ENCODE measurements around the gene RNF224. TPM values are rescaled to one million over a fixed set of nuclear protein-coding genes. Genes with fewer than 3 reads are reported as not detected.
A peak's percentile ranks its signal among the peaks of the same experiment; 100 is the strongest.

The RNF224 gene
- total RNA-seq, 1 experiment from 2014 or later, result 0.27 TPM

DNA sequence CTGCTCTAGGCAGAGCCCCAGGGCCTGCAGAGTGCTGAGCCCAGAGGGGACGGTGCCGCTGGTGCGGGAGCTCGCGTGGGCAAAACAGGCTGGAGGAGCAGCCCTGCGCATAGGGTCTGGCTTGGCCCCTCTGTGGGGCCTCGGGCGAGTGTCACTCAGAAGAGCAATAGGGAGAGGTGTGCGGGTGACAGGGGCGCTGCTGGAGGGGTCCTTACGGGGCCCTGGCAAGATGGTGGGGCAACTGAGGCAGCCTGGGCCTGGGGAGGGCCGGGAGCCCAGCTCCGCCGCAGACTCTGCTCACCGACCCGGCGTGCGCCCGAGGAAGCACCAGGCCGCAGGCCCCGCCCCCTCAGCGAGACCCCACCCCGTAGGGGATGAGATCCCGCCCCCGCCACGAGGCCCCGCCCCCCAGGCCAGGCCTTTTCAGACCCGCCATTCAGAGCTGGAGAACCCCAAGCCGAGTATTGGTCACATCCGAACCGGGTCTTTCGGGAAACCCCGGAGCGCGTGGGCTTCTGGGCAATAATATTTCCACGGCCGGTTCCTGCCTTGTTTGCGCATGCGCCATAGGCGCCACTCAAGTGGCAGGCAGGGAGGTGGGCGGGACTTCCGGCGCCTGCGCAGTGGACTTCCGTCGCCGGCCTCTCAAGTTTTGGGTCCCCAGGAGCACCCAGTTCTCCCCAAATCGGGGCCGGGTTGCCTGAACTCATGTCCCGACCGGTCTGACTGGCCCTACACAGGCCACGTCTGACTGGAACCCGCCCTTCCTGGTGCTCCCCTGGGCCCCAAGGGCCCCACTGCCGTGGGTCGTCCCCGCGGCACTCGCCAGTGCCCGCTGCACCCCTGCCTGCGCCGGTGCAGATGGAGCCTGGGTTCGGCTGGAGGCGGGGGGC, 4.0 kb upstream of the RNF224 start:
- intact Hi-C loops (cut with micrococcal nuclease; ENCODE audit: unreplicated experiment), result loop anchor here (2.0 kb wide), 1 partner anchor 17 kb away; the partner anchor contains the start of gene TUBB4B
- no TSS peak for BruUV-seq (replicated peaks)
- POLR2A ChIA-PET, result interaction anchor here (0.6 to 3.3 kb wide), 9 partner anchors 8 to 212 kb away, joined by 3 to 27 read pairs (median 7); partner anchors contain the start of genes ANAPC2, NELFB, SLC34A3 and SSNA1

DNA sequence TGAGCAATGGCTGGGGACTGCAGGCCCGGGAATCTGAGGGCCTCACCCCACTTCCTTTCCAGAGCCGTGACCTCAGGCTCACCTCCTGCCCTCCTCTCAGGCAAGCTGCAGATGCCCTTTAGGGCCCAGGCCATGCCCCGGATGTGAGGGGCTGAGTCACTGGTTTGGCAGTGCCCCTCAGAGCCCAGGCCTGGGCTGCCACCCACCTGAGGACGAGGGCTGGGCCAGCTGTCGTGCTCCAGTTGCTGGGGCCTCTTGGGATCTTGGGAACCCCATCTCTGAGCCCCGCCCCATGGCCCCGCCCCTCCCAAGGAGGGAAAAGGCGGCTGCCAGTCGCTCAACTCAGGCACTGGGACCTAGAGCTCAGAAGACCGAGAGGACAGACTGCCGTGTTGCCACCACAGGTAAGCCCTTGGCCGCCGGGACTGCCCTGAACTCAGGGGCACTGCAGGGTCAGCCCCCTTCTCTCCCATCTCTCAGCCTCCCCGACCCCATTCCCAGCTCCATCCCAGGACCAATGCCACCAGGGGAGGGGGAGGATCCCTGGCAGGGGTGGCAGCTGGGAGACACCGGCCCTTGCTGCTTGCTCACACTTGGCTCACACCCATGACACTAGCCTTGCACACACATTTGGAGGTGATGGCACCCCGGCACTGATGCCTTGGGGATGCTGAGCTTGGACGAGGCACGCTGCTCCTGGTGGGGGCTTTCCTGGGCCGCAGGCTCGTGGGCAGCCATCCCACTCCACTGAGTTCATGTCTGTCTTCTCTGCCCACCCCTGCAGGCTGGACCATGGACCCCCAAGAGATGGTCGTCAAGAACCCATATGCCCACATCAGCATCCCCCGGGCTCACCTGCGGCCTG, 2.2 kb upstream of the RNF224 start, which contains the start of gene CYSRT1:
CYSRT1 (plus strand) TSS at position 345 of the 865 bp plus-strand sequence; CDS start at position 793, 448 bp downstream.
- BruUV-seq (replicated peaks), result no TSS peak
- Histone ChIP-seq H3K36me3 (ENCODE audit: control insufficient read depth, insufficient read depth, low read length) (no peaks in the 10 kb centered on the region), H3K4me3 (ENCODE audit: low read depth, low read length) (peak within 1 kb of the TSS; percentile 69), H3K27me3 (replicated peaks; ENCODE audit: control insufficient read depth, insufficient read depth, low read length) (no peaks in the 10 kb centered on the region), H3K9me3 (no peaks in the 10 kb centered on the region), H3K4me1 (peaks cover 25% of the 10 kb centered on the region)
- no peaks in the 10 kb centered on the region for H3K9me3 Mint-ChIP-seq (ENCODE audit: unreplicated experiment)
- peak within 1 kb of the TSS; percentile 64 for H3K27ac Mint-ChIP-seq (ENCODE audit: unreplicated experiment)
- H3K27me3 Mint-ChIP-seq (ENCODE audit: insufficient read depth, unreplicated experiment), result no peaks in the 10 kb centered on the region
- POLR2A ChIA-PET, result no interaction called here
- peaks cover 11% of the 10 kb centered on the region for H3K36me3 Mint-ChIP-seq (ENCODE audit: insufficient read depth, unreplicated experiment)
- TF ChIP-seq, protein P1, sequence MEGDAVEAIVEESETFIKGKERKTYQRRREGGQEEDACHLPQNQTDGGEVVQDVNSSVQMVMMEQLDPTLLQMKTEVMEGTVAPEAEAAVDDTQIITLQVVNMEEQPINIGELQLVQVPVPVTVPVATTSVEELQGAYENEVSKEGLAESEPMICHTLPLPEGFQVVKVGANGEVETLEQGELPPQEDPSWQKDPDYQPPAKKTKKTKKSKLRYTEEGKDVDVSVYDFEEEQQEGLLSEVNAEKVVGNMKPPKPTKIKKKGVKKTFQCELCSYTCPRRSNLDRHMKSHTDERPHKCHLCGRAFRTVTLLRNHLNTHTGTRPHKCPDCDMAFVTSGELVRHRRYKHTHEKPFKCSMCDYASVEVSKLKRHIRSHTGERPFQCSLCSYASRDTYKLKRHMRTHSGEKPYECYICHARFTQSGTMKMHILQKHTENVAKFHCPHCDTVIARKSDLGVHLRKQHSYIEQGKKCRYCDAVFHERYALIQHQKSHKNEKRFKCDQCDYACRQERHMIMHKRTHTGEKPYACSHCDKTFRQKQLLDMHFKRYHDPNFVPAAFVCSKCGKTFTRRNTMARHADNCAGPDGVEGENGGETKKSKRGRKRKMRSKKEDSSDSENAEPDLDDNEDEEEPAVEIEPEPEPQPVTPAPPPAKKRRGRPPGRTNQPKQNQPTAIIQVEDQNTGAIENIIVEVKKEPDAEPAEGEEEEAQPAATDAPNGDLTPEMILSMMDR (IDR thresholded peaks at IDR 0.05; ENCODE audit: insufficient read depth in 1 of 2, low read depth in 1 of 2, low read length in 1 of 2, severe bottlenecking in 1 of 2, unreplicated experiment in 1 of 2), result no peak
- DNase-seq, result no peak
- intact Hi-C loops (cut with micrococcal nuclease; ENCODE audit: unreplicated experiment), result no loop called here
- H3K4me1 Mint-ChIP-seq (ENCODE audit: low read depth, unreplicated experiment), result peaks cover 13% of the 10 kb centered on the region
- H3K4me3 Mint-ChIP-seq (ENCODE audit: unreplicated experiment), result peak within 1 kb of the TSS; percentile 85
- CTCF ChIA-PET, result interaction anchor here (0.6 to 1.3 kb wide), 2 partner anchors 24 to 155 kb away, joined by 3 read pairs; partner anchors contain the start of genes SAPCD2 and TPRN

More for the DNA sequence above, 4.0 kb upstream of the RNF224 start:
- peak; percentile 97 to 99 for DNase-seq
- TF ChIP-seq, protein P1 (IDR thresholded peaks at IDR 0.05; ENCODE audit: insufficient read depth in 1 of 2, low read depth in 1 of 2, low read length in 1 of 2, severe bottlenecking in 1 of 2, unreplicated experiment in 1 of 2), result no peak
- H3K9me3 Mint-ChIP-seq (ENCODE audit: unreplicated experiment), result no peaks in the 10 kb centered on the region
- no peaks in the 10 kb centered on the region for H3K27me3 Mint-ChIP-seq (ENCODE audit: insufficient read depth, unreplicated experiment)
- no peaks in the 10 kb centered on the region for H3K9me3 ChIP-seq
- CTCF ChIA-PET, result interaction anchor here (0.6 to 2.5 kb wide), 15 partner anchors 10 to 337 kb away, joined by 3 to 27 read pairs (median 4); partner anchors contain the start of genes SAPCD2 and TUBB4B
- no peak overlapping the region for H3K27ac Mint-ChIP-seq (ENCODE audit: unreplicated experiment)
- H3K4me1 Mint-ChIP-seq (ENCODE audit: low read depth, unreplicated experiment), result peaks cover 13% of the 10 kb centered on the region
- H3K4me1 ChIP-seq, result peaks cover 21% of the 10 kb centered on the region
- no peaks in the 10 kb centered on the region for H3K36me3 ChIP-seq (ENCODE audit: control insufficient read depth, insufficient read depth, low read length)
- H3K4me3 Mint-ChIP-seq (ENCODE audit: unreplicated experiment), result peak overlapping the region; percentile 85
- no peaks in the 10 kb centered on the region for H3K27me3 ChIP-seq (replicated peaks; ENCODE audit: control insufficient read depth, insufficient read depth, low read length)
- peaks cover 20% of the 10 kb centered on the region for H3K36me3 Mint-ChIP-seq (ENCODE audit: insufficient read depth, unreplicated experiment)
- peak overlapping the region; percentile 69 for H3K4me3 ChIP-seq (ENCODE audit: low read depth, low read length)

Measured in Caco-2 (cell line).